Tibial artery (tissue), 4 donors: ENCODE data around the gene IL17A.
A peak's percentile ranks its signal among the peaks of the same experiment; 100 is the strongest.

ENCODE experiments used
- DNase-seq, 2 donors: peaks; one replicate each; pipeline ENCODE4 v3.0.0-alpha.2; 2019
- H3K27ac ChIP-seq, 2 donors: fragments of 200-600 bp; sonication (generic) in 1 of 2; 1 replicate in 1 of 2; 2 replicates in 1 of 2; pipeline ENCODE4 v1.5.1; 2018 to 2019; ENCODE audit warnings: mild to moderate bottlenecking in 1 of 2
- H3K27me3 ChIP-seq, 2 donors: fragments of 200-600 bp; sonication (generic) in 1 of 2; one replicate each; pipeline versions ENCODE4 v1.5.1 to v1.6.0; 2016 to 2019
- H3K36me3 ChIP-seq, 3 donors: fragments of 200-600 bp; sonication (generic) in 2 of 3; one replicate each; pipeline ENCODE4 v1.5.1; 2016 to 2019; ENCODE audit warnings: mild to moderate bottlenecking in 2 of 3
- H3K4me1 ChIP-seq, 4 donors: fragments of 200-600 bp; sonication (generic) in 2 of 4; 1 replicate in 3 of 4; 2 replicates in 1 of 4; pipeline ENCODE4 v1.5.1; 2016 to 2019
- H3K4me3 ChIP-seq, 2 donors: fragments of 200-600 bp; sonication (generic) in 1 of 2; 1 replicate in 1 of 2; 2 replicates in 1 of 2; pipeline ENCODE4 v1.5.1; 2018 to 2019; ENCODE audit warnings: mild to moderate bottlenecking in 2 of 2
- H3K9me3 ChIP-seq, 3 donors: fragments of 200-600 bp; sonication (generic) in 1 of 3; one replicate each; pipeline ENCODE4 v1.5.1; 2016 to 2019
- CTCF ChIP-seq, 2 experiments: fragments of 200-600 bp in 1 of 2; fragments of 450-650 bp in 1 of 2; IDR thresholded peaks; one replicate each; pipeline ENCODE4 v1.5.1; 2017 to 2019; ENCODE audit warnings: antibody characterized with exemption in 2 of 2, mild to moderate bottlenecking in 1 of 2, moderate library complexity in 1 of 2
- intact Hi-C: fragments of 100-400 bp; cut with DNase I; formaldehyde crosslinking; loops from one replicate; pipeline ENCODE4 v1.15.0; 2023; ENCODE audit warnings: low total_unique reads

IL17A gene

GRCh38 chr6:52231406-52232127, 45.4 kb downstream of the IL17A start:
- Histone ChIP-seq H3K9me3 (no peaks in the 10 kb centered on the region), H3K27me3 (peaks cover 0 to 5% of the 10 kb centered on the region in 2 donors), H3K27ac (no peak overlapping the region), H3K4me1 (peaks cover 0 to 3% (median 0%) of the 10 kb centered on the region in 4 donors), H3K4me3 (no peak overlapping the region), H3K36me3 (no peaks in the 10 kb centered on the region)
- no peak for TF ChIP-seq CTCF (IDR thresholded peaks at IDR 0.05)
- intact Hi-C loops = no loop called here
- no peak for DNase-seq

GRCh38 chr6:52233005-52233404, 46.8 kb downstream of the IL17A start:
- Histone ChIP-seq H3K4me3 (no peak overlapping the region), H3K36me3 (no peaks in the 10 kb centered on the region), H3K9me3 (no peaks in the 10 kb centered on the region), H3K27me3 (peaks cover 0 to 12% of the 10 kb centered on the region in 2 donors), H3K27ac (no peak overlapping the region), H3K4me1 (peaks cover 0 to 3% (median 0%) of the 10 kb centered on the region in 4 donors)
- DNase-seq = no peak
- intact Hi-C loops = no loop called here
- no peak for TF ChIP-seq CTCF (IDR thresholded peaks at IDR 0.05)

- intact Hi-C loops = no loop called here
- no peak overlapping the region for H3K4me3 ChIP-seq
- no peak for DNase-seq
Measured at GRCh38 chr6:52233975-52234823, 48.0 kb downstream of the IL17A start.

More at GRCh38 chr6:52233975-52234823, 48.0 kb downstream of the IL17A start:
- H3K4me1 ChIP-seq = peaks cover 0 to 3% (median 0%) of the 10 kb centered on the region in 4 donors
- no peak overlapping the region for H3K27ac ChIP-seq
- no peaks in the 10 kb centered on the region for H3K36me3 ChIP-seq
- peaks cover 0 to 12% of the 10 kb centered on the region in 2 donors for H3K27me3 ChIP-seq
- TF ChIP-seq CTCF (IDR thresholded peaks at IDR 0.05) = peak in 1 of 2 experiments; percentile 26
- H3K9me3 ChIP-seq = no peaks in the 10 kb centered on the region
